Kidney (tissue), 14 donors: Measurements from ENCODE around the gene HRK. TPM values are rescaled to one million over a fixed set of nuclear protein-coding genes. Genes with fewer than 3 reads are reported as not detected.

Source experiments
- DNase-seq, 5 donors: peaks; one replicate each; pipeline ENCODE4 v3.0.0-alpha.2; 2013 to 2020
- FAIRE-seq: peaks from 2 replicates; lab custom pipeline; 2012; peaks lifted over from hg19 to GRCh38; lab: Jason Lieb, UNC
- H3K27ac ChIP-seq, 2 donors: one replicate each; pipeline ENCODE4 v1.7.0; 2013; ENCODE audit warnings: low read depth in 2 of 2, low read length in 2 of 2, inconsistent platforms in 1 of 2
- H3K27me3 ChIP-seq: one replicate; pipeline ENCODE4 v1.7.1; 2013; ENCODE audit warnings: low read length, inconsistent platforms; ENCODE audit not compliant: control insufficient read depth, insufficient read depth
- H3K36me3 ChIP-seq, 3 donors: one replicate each; pipeline versions ENCODE4 v1.7.0 to v1.7.1; 2013; ENCODE audit warnings: low read length in 3 of 3, control low read depth in 1 of 3, inconsistent platforms in 1 of 3; ENCODE audit not compliant: insufficient read depth in 3 of 3, control insufficient read depth in 2 of 3
- H3K4me1 ChIP-seq, 3 donors: one replicate each; pipeline versions ENCODE4 v1.7.0 to v1.7.1; 2013; ENCODE audit warnings: low read length in 3 of 3, inconsistent platforms in 1 of 3, low read depth in 1 of 3; ENCODE audit not compliant: control insufficient read depth in 2 of 3, insufficient read depth in 2 of 3
- H3K4me3 ChIP-seq, 3 donors: one replicate each; pipeline versions ENCODE4 v1.7.0 to v1.8.1; 2013; ENCODE audit warnings: low read length in 3 of 3, control low read depth in 1 of 3, inconsistent platforms in 1 of 3
- H3K9ac ChIP-seq, 3 donors: one replicate each; pipeline versions ENCODE4 v1.7.0 to v1.7.1; 2013; ENCODE audit warnings: low read length in 3 of 3, control low read depth in 1 of 3, inconsistent platforms in 1 of 3
- H3K9me3 ChIP-seq, 3 donors: one replicate each; pipeline versions ENCODE4 v1.7.0 to v1.7.1; 2013; ENCODE audit warnings: low read length in 3 of 3, control low read depth in 1 of 3, inconsistent platforms in 1 of 3; ENCODE audit not compliant: control insufficient read depth in 2 of 3, insufficient read depth in 1 of 3
- CTCF ChIP-seq: IDR thresholded peaks from 3 replicates; pipeline ENCODE4 v1.5.1; 2012; ENCODE audit warnings: mild to moderate bottlenecking, moderate library complexity, borderline replicate concordance; ENCODE audit not compliant: insufficient read depth; ENCODE audit errors: extremely low read depth
- intact Hi-C: fragments of 100-400 bp; cut with DNase I; formaldehyde crosslinking; loops from one replicate; pipeline ENCODE4 v1.11.1; 2022
- polyA plus RNA-seq: library from polyadenylated mRNA; stranded (reverse); fragments of 350-450 nt; fragmentation: Illumina TruSeq; extraction: RNeasy Lipid Tissue Mini Kit (QIAGEN cat#74804); gene quantifications from one replicate; pipeline ENCODE4 v1.2.3, GENCODE V29; 2014; ENCODE audit warnings: low read depth, low replicate concordance; ENCODE audit not compliant: insufficient read depth
- total RNA-seq: library from RNA; stranded (reverse); fragmentation: NEBNext Ultra II Directional; extraction: Animal tissue kit (Norgen Biotek cat#: 25700); gene quantifications from one replicate; pipeline ENCODE4 v1.2.1, GENCODE V29; 2021
- donor health status: control.
- donor health status: control.
- donor health status: control.
- donor health status: control.
- donor health status: control.
- donor health status: DM: yes; HTN: yes; CAD: no.
- donor health status: Normal renal cell carcinoma (clear cell type).

HRK gene
- total and polyA plus RNA-seq, 2 donors from 2014 or later = 5.0 TPM; not detected in 1

- no peaks in the 10 kb centered on the region for H3K9me3 ChIP-seq
- H3K9ac ChIP-seq = no peak overlapping the region
- no peaks in the 10 kb centered on the region for H3K36me3 ChIP-seq
- FAIRE-seq = no peak
- H3K4me3 ChIP-seq = no peak overlapping the region
- DNase-seq = peak in 1 of 5 donors; percentile 3
- no peak for TF ChIP-seq CTCF
- no peaks in the 10 kb centered on the region for H3K27me3 ChIP-seq
- no peak overlapping the region for H3K27ac ChIP-seq
- no peaks in the 10 kb centered on the region for H3K4me1 ChIP-seq
- intact Hi-C loops = no loop called here
Observed at GRCh38 chr12:116867523-116867922, 13.7 kb downstream of the HRK start.

- Histone ChIP-seq H3K27me3 (no peaks in the 10 kb centered on the region), H3K9me3 (no peaks in the 10 kb centered on the region), H3K27ac (no peak overlapping the region), H3K36me3 (no peaks in the 10 kb centered on the region), H3K4me1 (peaks cover 0 to 2% (median 0%) of the 10 kb centered on the region in 3 donors), H3K4me3 (no peak overlapping the region), H3K9ac (no peak overlapping the region)
- no peak for TF ChIP-seq CTCF
- DNase-seq (peak in 1 of 5 donors; percentile 15), FAIRE-seq (no peak)
- intact Hi-C loops = no loop called here
Observed at GRCh38 chr12:116864371-116865160, 16.7 kb downstream of the HRK start.

GRCh38 chr12:116863275-116863767 is 17.9 kb downstream of the HRK start:
- Histone ChIP-seq H3K27me3 (no peaks in the 10 kb centered on the region), H3K9ac (no peak overlapping the region), H3K9me3 (no peaks in the 10 kb centered on the region), H3K36me3 (no peaks in the 10 kb centered on the region), H3K4me3 (no peak overlapping the region), H3K27ac (no peak overlapping the region), H3K4me1 (peaks cover 0 to 2% (median 0%) of the 10 kb centered on the region in 3 donors)
- FAIRE-seq (no peak), DNase-seq (no peak)
- intact Hi-C loops = no loop called here
- peak; percentile 17 for TF ChIP-seq CTCF
